ENCODE data around the gene MEGF8.

Gene MEGF8

DNA sequence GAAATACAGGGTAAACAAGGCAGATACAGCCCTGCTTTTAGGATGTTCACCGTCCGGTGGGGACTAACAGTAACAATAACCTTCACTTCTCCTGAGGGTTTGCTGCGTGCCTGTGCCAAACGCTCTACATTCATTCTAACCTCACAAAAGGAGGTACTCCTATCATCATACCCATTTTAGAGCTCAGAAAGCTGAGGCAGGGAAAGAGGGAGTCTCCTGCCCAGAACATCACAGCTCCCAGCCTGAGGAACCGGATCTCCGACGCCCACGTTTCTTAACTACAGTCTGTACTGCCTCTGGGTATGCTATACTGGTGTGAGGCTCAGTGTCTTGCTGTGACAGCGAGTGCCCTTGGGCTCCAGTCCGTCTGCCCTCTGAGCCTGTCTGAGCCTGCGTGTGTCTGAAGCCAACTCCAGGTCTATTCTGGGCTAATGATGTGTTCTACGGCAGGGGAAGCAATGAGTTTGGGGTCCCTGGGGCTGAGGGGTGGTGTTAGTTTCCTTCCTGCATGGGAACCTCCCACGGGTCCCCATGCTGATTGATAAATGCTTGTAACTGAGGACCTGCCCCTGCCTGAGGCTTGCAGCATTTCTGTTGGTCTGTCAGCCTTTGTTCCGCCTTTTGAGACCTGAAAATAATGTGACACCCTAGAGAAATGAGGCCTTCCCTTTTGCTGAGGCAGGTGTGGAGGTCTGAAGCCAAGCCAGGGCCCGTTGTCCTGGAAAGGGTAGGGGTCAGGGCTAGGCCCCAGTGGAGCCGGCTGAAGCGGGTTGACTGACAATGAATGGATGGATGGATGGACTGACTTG, 96.9 kb downstream of the MEGF8 start:
- no peak for DNase-seq

DNA sequence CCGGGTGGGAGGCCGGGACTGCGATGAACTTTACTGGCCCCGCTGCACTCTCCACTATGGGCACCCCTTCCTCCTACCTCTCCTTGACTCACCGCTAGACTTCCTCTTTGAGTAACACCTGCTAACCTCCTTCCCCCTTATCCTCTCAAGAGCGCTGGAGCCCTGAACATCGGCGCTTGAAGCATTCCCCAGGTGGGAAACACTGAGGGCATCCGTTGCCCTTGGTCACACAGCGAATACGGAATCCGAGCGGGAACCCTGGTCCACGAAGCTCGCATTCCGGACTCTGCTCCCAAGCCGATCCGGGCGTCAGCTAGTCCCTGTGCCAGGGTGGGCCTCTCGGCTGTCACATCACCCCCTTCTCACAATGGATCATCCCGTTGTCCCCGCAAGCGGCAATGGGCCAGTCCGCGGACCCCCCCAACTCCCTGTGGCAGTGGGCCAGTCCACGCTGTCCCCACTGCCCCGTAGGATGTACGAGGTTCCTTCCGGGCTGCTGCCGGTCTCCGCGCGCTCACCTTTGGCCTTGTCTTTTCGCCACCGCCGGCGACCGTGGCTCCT, 97.5 kb downstream of the MEGF8 start:
- no peak for DNase-seq

DNA sequence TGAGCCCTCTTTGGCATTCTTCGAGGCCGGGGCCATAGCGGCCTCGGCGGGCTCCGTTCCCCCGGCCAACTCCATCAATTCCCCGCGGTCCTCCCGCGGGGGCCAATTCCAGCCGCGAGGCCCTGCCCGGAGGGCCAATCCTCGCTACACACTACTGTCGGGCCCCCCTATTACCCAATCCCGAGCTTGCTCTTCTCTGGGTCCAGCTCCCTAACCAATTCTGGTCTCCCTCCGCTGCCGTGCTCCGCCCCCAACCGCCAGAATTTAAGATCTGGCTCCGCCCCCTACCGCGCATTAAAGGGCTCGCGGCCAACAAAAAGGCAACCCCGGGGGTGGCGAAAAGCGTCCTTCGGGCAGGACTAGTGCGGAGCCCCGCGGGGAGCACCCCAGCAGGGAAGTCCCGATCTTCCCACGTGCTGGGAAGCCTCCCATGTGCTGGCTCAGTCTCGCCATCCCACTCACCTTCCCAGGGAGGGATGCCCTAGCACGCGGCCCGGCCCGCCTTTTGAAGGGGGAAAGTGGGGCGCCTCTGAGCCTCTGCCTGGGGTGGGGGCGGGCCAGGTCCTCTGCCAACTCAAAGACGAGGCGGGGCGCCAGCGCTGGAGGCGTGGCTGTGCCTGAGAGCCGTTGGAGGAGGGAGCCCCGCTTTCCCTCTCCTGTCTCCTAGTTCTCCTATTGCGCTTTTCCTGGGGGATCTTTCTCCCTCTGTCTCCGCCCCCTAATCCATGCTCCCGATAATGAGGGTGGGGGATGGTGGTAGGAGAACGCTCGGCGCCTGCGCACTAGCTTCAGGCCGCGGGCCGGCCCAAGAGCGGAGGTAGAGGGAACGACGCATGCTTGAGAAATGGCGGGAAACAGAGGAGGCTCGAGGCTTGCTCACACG, 98.3 kb downstream of the MEGF8 start:
- peak; percentile 31 to 78 for DNase-seq

DNA sequence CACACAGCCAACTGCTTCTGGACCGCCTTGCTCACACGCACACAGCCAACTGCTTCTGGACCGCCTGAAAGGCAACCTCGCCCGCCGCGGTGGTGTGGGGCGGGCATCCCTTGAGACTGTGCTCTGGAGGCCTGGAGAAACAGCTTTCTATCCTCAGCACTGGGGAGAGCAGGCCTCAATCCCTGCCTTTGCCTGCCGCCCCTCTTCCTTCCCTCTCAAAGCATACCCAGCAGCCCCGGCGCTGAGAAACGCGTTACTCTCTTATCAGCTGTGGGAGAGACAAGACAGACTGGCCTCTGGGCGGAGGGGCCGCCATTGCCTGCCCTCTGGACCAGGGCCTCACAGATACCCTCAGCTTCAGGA, 98.9 kb downstream of the MEGF8 start:
- DNase-seq, result no peak

DNA sequence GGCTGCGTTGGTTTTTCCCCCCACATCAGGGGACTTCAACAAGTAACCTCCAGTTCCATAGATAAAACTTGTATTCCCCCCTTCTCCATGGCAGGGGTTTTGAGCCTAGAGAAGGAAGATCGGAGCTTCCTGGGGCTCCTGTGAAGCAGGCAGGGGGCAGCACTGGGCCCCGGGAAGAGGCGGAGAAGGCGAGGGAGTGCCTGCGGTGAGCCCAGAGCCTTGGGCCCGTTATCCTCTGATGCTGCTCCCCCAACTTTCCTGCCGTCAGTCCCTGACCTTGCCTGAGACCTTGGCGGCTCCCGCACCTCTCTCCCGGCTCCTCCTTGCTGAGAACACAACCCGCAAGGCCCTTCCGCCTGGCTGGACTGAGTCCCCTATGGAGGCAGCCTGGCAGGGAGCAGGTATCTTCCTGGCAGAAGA, 99.3 kb downstream of the MEGF8 start:
- no peak for DNase-seq

DNA sequence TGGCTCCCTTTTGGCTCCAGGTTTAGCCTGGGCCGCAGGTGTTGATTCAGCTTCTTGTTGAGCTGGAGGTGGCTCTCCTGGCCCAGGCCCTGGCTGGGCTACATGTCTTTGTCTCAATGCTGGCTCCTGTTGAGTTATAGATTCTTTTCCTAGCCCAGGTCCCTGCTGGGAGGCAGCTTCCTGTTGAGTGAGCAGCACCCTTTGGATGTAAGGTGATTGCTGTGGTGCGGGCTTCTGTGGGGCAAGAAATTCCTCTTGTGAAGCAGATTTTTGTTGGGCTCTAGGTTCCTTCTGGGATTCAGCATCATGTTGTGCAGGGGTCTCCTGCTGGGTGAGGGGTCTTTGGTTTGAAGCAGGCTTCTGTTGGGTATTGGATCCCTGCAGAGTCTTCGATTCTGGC, 101.2 kb downstream of the MEGF8 start:
- DNase-seq, result no peak

DNA sequence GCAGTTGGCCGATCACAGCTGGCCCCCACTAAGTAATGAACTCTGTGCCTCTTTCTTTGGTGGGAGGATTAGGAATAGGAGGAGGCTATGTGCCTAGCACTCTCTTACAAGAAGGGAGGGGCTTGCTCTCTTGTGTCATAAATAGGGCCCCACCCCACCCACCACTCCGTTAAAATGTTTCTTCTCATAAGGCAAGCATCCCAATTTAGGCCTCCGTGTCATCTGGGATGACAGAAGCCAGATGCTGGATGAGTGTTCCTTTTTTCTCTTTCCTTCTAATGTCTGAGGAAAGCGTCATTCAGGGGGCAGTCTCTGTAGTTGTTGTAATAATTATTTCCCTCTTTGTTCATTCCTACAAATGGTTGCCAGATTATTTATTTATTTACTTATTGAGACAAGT, 101.9 kb downstream of the MEGF8 start, which contains the start of gene LIPE:
Gene LIPE (minus strand): TSS at position 76 of the 400 bp plus-strand sequence. CDS start 239 bp downstream, outside the sequence.
- DNase-seq, result no peak

Data from cerebellar nuclear complex (tissue), 1 donor.